Astrocyte of the cerebellum (primary cell): ENCODE data around the gene OPN1SW.

ENCODE experiments used
- DNase-seq: peaks from one replicate; pipeline ENCODE4 v3.0.0-alpha.2; 2011; ENCODE audit warnings: low read depth
- H3K4me3 ChIP-seq: 2 replicates; pipeline ENCODE4 v1.5.1; 2011; ENCODE audit warnings: mild to moderate bottlenecking, low read depth, low read length, moderate library complexity
- CTCF ChIP-seq: IDR thresholded peaks from 2 replicates; pipeline ENCODE4 v1.5.1; 2012; ENCODE audit warnings: low read length, low read depth, moderate library complexity, mild to moderate bottlenecking; ENCODE audit errors: missing control alignments
- in situ Hi-C: cut with HindIII; loops from 2 replicates; pipeline ENCODE4 v1.10.0; 2017; ENCODE audit warnings: low sequenced_read_pairs

Gene OPN1SW

GRCh38 chr7:128781851-128782250, 6.3 kb upstream of the OPN1SW start:
- H3K4me3 ChIP-seq: no peak overlapping the region
- no peak for DNase-seq
- TF ChIP-seq CTCF: no peak
- in situ Hi-C loops: no loop called here

- TF ChIP-seq CTCF: no peak
- no peak overlapping the region for H3K4me3 ChIP-seq
- in situ Hi-C loops: no loop called here
- no peak for DNase-seq
Measured at GRCh38 chr7:128781126-128781525, 5.5 kb upstream of the OPN1SW start.

- H3K4me3 ChIP-seq: no peak overlapping the region
- no peak for TF ChIP-seq CTCF
- in situ Hi-C loops: no loop called here
Measured at GRCh38 chr7:128778946-128779345, 3.4 kb upstream of the OPN1SW start.

GRCh38 chr7:128777156-128778123, 1.8 kb upstream of the OPN1SW start:
- DNase-seq: no peak
- no peak for TF ChIP-seq CTCF
- in situ Hi-C loops: no loop called here
- no peak overlapping the region for H3K4me3 ChIP-seq

More at GRCh38 chr7:128778946-128779345, 3.4 kb upstream of the OPN1SW start:
- DNase-seq: no peak

GRCh38 chr7:128774921-128775320, 673 bp downstream of the OPN1SW start:
- DNase-seq: no peak
- H3K4me3 ChIP-seq: no peak overlapping the region
- no peak for TF ChIP-seq CTCF
- in situ Hi-C loops: no loop called here

- DNase-seq: no peak
- no peak for TF ChIP-seq CTCF
- in situ Hi-C loops: no loop called here
- H3K4me3 ChIP-seq: no peak overlapping the region
Measured at GRCh38 chr7:128774029-128774689, 1.4 kb downstream of the OPN1SW start.
